ENCODE measurements around the gene C12orf76. TPM values are rescaled to one million over a fixed set of nuclear protein-coding genes. Genes with fewer than 3 reads are reported as not detected.

C12orf76 gene
- total and polyA plus RNA-seq, 2 of the 13 experiments (the other 11 are each of a cell fraction or from before 2014, with no cell fraction given): 15.8 to 38.4 TPM

DNA sequence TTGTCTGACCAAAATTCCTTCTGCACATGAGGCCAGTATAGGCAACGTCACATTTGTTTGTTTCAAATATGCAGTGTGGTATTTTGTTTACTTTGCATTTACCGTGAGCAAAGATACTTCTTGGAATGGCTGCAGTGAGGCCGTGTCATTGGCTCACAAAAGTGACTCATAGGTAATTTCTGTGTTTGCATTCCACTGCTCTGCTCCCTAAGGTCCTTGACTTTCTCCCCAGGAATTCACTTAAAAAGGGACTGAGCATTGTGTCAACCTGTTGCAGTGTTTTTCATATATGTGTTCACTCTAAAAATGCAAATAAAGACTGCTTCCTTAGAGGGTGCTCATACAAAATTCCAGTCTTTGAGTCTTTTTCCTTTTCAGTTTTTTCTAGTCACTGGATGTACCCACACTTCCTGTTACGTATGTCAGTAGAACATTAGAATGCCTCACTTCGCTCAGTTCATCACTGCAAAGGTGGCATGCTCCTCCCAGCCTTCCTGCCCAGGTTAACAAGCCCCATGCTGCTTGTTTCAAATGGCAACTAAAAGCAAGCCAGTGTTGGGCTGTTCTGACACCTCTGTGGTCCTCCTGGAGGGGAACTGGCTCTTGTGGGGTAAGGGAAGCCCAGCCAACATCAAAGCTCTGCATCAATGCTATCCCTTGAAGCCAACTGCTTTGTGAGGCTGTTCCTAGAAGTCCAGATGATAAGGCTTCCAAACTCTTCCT lies 9.1 kb downstream of the C12orf76 start (continued):
- TF ChIP-seq, protein P1, sequence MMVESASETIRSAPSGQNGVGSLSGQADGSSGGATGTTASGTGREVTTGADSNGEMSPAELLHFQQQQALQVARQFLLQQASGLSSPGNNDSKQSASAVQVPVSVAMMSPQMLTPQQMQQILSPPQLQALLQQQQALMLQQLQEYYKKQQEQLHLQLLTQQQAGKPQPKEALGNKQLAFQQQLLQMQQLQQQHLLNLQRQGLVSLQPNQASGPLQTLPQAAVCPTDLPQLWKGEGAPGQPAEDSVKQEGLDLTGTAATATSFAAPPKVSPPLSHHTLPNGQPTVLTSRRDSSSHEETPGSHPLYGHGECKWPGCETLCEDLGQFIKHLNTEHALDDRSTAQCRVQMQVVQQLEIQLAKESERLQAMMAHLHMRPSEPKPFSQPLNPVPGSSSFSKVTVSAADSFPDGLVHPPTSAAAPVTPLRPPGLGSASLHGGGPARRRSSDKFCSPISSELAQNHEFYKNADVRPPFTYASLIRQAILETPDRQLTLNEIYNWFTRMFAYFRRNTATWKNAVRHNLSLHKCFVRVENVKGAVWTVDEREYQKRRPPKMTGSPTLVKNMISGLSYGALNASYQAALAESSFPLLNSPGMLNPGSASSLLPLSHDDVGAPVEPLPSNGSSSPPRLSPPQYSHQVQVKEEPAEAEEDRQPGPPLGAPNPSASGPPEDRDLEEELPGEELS (CRISPR knock-in tag; IDR thresholded peaks at IDR 0.05): peak; percentile 98
- peak; percentile 53; the same call in 1 of the 2 replicates for TF ChIP-seq SPEN (CRISPR knock-in tag; IDR thresholded peaks at IDR 0.05; ENCODE audit: low read depth)
- peak; percentile 100 for TF ChIP-seq FOSL2 (CRISPR knock-in tag; IDR thresholded peaks at IDR 0.05)
- TF ChIP-seq ZNF232 (CRISPR knock-in tag; IDR thresholded peaks at IDR 0.05; ENCODE audit: borderline replicate concordance): no peak
- TF ChIP-seq, protein P2, sequence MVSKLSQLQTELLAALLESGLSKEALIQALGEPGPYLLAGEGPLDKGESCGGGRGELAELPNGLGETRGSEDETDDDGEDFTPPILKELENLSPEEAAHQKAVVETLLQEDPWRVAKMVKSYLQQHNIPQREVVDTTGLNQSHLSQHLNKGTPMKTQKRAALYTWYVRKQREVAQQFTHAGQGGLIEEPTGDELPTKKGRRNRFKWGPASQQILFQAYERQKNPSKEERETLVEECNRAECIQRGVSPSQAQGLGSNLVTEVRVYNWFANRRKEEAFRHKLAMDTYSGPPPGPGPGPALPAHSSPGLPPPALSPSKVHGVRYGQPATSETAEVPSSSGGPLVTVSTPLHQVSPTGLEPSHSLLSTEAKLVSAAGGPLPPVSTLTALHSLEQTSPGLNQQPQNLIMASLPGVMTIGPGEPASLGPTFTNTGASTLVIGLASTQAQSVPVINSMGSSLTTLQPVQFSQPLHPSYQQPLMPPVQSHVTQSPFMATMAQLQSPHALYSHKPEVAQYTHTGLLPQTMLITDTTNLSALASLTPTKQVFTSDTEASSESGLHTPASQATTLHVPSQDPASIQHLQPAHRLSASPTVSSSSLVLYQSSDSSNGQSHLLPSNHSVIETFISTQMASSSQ (IDR thresholded peaks at IDR 0.05; ENCODE audit: low read depth): 0 out of 2 replicates have a peak, but pooled peaks have one; percentile 24
- TF ChIP-seq, protein P2 (CRISPR knock-in tag; IDR thresholded peaks at IDR 0.05; ENCODE audit: borderline replicate concordance): peak; percentile 26; the same call in 1 of the 2 replicates
- TF ChIP-seq ZNF878 (CRISPR knock-in tag; IDR thresholded peaks at IDR 0.05): no peak
- no peak for TF ChIP-seq ZNF20 (CRISPR knock-in tag; IDR thresholded peaks at IDR 0.05)
- TF ChIP-seq SRSF1 (optimal IDR thresholded peaks at IDR 0.05; ENCODE audit: low read depth, low read length): no peak
- peak; percentile 56; the same call in 1 of the 2 replicates for TF ChIP-seq SMAD3 (CRISPR knock-in tag; IDR thresholded peaks at IDR 0.05)
- TF ChIP-seq, protein P3, sequence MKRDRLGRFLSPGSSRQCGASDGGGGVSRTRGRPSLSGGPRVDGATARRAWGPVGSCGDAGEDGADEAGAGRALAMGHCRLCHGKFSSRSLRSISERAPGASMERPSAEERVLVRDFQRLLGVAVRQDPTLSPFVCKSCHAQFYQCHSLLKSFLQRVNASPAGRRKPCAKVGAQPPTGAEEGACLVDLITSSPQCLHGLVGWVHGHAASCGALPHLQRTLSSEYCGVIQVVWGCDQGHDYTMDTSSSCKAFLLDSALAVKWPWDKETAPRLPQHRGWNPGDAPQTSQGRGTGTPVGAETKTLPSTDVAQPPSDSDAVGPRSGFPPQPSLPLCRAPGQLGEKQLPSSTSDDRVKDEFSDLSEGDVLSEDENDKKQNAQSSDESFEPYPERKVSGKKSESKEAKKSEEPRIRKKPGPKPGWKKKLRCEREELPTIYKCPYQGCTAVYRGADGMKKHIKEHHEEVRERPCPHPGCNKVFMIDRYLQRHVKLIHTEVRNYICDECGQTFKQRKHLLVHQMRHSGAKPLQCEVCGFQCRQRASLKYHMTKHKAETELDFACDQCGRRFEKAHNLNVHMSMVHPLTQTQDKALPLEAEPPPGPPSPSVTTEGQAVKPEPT (CRISPR knock-in tag; IDR thresholded peaks at IDR 0.05; ENCODE audit: low read depth): no peak
- peak; percentile 93 for TF ChIP-seq MED1 (CRISPR knock-in tag; IDR thresholded peaks at IDR 0.05)
- peak; percentile 27; the same call in 1 of the 2 replicates for TF ChIP-seq NR2F2 (IDR thresholded peaks at IDR 0.05; ENCODE audit: borderline replicate concordance, low read depth)
- TF ChIP-seq TOE1 (CRISPR knock-in tag; IDR thresholded peaks at IDR 0.05): no peak
- peak; percentile 58; the same call in 1 of the 2 replicates for TF ChIP-seq ZMAT3 (CRISPR knock-in tag; conservative IDR thresholded peaks at IDR 0.05)
- no peak for TF ChIP-seq ZNF652 (CRISPR knock-in tag; IDR thresholded peaks at IDR 0.05; ENCODE audit: borderline replicate concordance, low read depth)
- TF ChIP-seq, protein P4, sequence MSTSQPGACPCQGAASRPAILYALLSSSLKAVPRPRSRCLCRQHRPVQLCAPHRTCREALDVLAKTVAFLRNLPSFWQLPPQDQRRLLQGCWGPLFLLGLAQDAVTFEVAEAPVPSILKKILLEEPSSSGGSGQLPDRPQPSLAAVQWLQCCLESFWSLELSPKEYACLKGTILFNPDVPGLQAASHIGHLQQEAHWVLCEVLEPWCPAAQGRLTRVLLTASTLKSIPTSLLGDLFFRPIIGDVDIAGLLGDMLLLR (CRISPR knock-in tag; IDR thresholded peaks at IDR 0.05): no peak
- TF ChIP-seq, protein P5, sequence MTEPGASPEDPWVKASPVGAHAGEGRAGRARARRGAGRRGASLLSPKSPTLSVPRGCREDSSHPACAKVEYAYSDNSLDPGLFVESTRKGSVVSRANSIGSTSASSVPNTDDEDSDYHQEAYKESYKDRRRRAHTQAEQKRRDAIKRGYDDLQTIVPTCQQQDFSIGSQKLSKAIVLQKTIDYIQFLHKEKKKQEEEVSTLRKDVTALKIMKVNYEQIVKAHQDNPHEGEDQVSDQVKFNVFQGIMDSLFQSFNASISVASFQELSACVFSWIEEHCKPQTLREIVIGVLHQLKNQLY (CRISPR knock-in tag; IDR thresholded peaks at IDR 0.05): no peak; the same call in none of the 2 replicates
- TF ChIP-seq SRY (CRISPR knock-in tag; IDR thresholded peaks at IDR 0.05): no peak; the same call in 1 of the 2 replicates
- TF ChIP-seq ZKSCAN8 (CRISPR knock-in tag; IDR thresholded peaks at IDR 0.05; ENCODE audit: borderline replicate concordance): peak; percentile 64; the same call in 1 of the 2 replicates
- no peak for TF ChIP-seq ZNF713 (CRISPR knock-in tag; IDR thresholded peaks at IDR 0.05)

All from HepG2 (cell line).